Suprapubic skin (tissue), 3 donors: Measurements from ENCODE around the gene OSBPL3.

Experiments
- EP300 ChIP-seq: sonication (generic); formaldehyde crosslinking; IDR thresholded peaks from one replicate; pipeline ENCODE4 v1.6.1; 2017; ENCODE audit warnings: antibody characterized with exemption
- POLR2A ChIP-seq, 2 donors: fragments of 450-650 bp; IDR thresholded peaks; one replicate each; pipeline ENCODE4 v1.6.1; 2017; ENCODE audit warnings: antibody characterized with exemption in 2 of 2, mild to moderate bottlenecking in 2 of 2, moderate library complexity in 2 of 2
- TF ChIP-seq, protein P1 (sequence below), 2 donors: fragments of 200-600 bp in 1 of 2; fragments of 450-650 bp in 1 of 2; sonication (generic) in 1 of 2; IDR thresholded peaks; one replicate each; pipeline ENCODE4 v1.5.1; 2016 to 2019; ENCODE audit warnings: antibody characterized with exemption in 2 of 2, mild to moderate bottlenecking in 1 of 2, moderate library complexity in 1 of 2

DNA sequence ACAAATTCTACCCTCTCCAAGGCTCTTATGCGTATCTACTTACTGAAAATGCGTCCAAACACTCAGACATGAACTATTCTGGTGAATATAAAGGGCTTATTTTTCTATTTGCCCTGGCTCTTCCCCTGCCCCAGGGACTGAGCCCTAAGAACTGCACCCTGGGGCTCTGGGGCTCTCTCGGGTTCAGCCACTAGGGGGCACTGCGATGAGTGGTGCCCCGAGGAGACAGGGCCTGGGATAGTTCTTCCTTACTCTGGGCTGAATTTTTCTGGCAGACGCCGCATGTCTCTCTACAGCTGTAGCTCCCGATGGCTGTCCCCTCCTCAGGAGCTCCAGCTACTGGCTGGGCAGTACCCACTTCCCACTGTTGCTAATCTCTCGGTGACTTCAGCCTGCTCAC, 191.9 kb downstream of the OSBPL3 start:
- TF ChIP-seq POLR2A (IDR thresholded peaks at IDR 0.05) = no peak
- no peak for TF ChIP-seq EP300
- TF ChIP-seq, protein P1, sequence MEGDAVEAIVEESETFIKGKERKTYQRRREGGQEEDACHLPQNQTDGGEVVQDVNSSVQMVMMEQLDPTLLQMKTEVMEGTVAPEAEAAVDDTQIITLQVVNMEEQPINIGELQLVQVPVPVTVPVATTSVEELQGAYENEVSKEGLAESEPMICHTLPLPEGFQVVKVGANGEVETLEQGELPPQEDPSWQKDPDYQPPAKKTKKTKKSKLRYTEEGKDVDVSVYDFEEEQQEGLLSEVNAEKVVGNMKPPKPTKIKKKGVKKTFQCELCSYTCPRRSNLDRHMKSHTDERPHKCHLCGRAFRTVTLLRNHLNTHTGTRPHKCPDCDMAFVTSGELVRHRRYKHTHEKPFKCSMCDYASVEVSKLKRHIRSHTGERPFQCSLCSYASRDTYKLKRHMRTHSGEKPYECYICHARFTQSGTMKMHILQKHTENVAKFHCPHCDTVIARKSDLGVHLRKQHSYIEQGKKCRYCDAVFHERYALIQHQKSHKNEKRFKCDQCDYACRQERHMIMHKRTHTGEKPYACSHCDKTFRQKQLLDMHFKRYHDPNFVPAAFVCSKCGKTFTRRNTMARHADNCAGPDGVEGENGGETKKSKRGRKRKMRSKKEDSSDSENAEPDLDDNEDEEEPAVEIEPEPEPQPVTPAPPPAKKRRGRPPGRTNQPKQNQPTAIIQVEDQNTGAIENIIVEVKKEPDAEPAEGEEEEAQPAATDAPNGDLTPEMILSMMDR (IDR thresholded peaks at IDR 0.05) = peak in 1 of 2 donors; percentile 8
